ENCODE measurements around the gene RAD51B.

- no peak for TF ChIP-seq CTCF (conservative IDR thresholded peaks at IDR 0.05)
- TF ChIP-seq ZFX (IDR thresholded peaks at IDR 0.05), result no peak
Observed at GRCh38 chr14:68460541-68460940, 641.0 kb downstream of the RAD51B start.

Data from C4-2B (cell line).